GM19452 (cell line): ENCODE results near the gene GRM5.
"Not testable (repeated sequence)": the region's sequence is repeated elsewhere in the genome, so short reads cannot be mapped to it uniquely, and the experiment has no call there.

Experiments used
- ATAC-seq: cut with Tn5 transposase; IDR thresholded peaks from one replicate; pipeline ENCODE4 v1.9.1; 2021; ENCODE audit not compliant: unreplicated experiment

Gene GRM5

DNA sequence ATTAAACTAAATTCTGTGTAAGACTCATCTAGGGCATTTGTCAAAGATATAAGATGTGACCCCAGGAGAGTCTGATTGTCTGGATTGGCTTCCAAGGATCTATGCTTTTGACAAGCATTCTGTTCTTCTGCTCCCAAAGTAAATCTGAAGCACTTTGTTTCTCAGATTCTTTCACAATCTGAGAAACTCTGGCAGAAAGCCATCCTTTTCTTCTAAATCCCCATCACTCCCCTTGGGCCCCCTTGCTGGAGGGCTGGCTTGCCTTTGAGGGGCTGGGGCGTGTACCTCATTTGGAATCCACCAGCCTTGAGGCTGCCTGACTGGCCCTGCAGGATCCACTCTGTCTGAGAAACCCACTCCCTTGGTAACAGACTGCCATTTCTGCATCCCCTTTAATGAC, 554.8 kb downstream of the GRM5 start:
- ATAC-seq: no peak

DNA sequence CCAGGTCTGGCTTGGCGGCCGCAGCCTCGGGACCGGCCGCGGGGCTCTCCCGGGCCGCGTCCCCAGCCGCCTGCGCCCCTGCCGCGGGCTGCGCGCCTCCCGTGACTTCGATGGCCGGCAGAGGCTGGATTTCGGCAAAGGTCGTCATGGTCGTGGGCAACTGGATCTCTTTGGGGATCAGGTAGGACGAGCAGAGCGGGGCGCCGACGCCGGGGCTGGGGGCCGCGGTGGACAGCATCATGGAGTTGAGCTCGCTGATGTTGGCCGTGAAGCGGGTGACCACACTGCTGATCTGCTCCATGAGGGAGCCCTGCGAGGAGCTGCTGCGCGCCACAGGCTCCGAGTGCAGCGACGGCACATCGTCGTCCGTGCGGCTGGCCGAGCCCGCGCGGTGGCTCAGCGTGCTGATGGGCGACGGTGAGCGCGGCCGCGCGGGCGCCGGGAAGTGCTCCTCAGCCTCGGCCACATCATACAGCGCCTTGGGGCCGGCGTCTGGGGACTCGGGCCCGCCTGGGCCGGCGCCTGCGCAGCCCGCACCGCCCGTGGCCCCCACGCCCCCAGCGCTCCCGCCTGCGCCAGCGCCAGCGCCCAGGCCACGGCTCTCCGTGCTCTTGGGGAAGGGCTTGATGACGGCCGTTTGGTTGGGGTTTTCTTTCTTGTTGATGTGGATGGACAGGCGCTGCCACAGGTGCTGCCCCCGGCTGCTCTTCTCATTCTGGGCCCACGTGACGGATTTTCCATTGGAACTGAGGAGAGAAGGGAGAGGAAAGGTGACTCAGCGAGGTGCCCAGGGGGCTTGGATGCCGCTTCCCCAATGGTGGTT, 556.8 kb downstream of the GRM5 start:
- no peak for ATAC-seq

DNA sequence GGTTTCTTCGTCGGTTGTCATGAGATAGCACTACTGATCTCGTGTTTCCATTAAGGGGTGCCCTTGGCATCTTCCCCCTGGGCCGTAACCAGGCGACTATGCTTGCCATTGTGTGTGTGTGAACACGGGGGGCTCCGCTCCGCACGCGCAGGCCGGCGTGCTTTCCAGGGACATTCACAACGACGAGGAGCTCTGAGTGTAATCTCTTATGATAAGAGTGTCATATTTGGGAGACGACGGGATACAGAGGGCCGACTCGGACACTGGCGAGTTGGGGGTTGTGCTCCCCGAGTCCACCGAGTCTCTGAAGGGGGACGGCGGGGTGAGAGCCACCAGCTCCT, 557.4 kb downstream of the GRM5 start:
- no peak for ATAC-seq

DNA sequence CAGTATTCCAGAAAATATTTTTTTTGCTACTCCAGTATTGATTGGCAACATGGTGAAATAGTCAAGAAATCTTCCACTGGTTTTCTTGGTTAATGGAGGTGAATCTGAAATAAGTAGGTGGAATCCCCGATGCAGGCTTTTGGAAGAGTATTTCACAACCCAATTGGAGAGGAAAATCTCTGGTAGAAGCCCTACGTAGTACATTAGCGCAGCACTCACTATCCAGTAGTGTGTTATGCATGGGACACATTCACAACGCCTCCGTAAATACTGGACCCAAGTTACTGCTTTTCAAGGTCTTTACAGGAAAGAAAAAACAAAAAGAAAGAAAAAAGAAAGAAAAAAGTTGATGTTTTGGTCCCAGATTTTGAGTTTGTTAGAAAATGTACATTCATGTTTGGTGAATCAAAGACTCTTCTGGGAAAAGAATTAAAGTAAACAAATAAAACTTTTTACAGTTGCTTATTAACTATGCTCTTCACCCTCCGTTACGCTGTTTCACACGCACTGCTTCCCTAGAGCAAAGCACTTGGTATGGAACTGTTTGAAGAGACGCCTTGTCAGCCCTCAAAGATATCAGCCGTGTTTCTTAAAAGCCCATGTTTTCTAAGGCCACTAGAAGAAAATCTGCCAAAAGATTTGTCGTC, 557.9 kb downstream of the GRM5 start:
- no peak for ATAC-seq

DNA sequence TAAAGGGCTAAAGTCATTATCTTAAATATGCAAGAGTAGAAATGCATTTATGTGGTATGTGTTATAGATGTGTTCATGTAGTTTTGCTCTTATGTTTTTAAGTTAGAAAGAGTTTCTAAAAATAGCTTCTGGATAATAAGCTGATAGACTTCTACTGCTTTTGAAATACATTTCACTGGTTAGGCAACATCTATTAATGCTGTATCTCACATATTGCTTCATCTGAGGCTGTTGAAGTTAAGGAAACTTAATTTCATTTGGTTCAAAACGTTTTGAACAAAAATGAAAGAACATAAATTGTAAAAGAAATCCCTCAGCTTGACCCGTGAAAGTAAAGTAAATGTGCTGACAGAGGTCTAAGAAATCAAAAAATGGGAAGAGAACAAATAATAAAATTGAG, 564.2 kb downstream of the GRM5 start:
- no peak for ATAC-seq

DNA sequence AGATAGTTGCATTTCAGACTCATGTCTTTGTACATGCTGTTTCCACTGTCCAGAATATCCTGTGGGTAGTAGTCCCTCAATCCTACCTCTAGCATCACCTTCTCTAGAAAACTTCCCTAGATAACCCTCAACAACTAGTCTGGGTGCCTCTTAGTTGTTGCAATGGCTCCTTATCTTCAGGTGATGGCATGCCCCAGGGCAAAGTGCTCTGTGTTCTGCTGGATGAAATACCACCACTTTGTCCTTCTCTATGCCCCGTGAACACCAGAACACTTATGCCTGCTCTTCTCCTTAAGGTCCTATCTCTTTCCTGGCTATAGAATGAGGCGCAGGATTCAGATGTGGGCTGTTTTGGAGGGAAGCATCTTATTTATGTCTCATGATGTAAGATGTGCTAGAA, 569.9 kb downstream of the GRM5 start:
- ATAC-seq: no peak

DNA sequence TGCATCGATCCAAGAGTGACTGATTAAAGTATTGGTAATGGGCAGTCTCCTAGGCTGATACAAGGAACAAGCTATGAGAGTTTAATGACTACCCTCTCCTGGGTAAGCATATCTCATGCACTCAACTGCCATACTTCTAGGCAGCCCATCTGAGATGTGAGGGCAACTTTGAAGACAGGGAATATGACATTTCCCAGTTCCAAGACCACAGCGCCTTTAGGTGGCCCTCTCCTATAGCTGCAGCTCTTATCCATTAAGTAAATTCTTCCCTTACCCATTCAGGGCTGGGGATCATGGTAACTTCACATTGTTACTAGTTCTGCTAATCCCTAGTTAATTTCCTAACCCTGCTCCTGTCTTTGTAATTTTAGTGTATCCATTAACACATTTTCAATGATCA, 570.9 kb downstream of the GRM5 start:
- no peak for ATAC-seq

DNA sequence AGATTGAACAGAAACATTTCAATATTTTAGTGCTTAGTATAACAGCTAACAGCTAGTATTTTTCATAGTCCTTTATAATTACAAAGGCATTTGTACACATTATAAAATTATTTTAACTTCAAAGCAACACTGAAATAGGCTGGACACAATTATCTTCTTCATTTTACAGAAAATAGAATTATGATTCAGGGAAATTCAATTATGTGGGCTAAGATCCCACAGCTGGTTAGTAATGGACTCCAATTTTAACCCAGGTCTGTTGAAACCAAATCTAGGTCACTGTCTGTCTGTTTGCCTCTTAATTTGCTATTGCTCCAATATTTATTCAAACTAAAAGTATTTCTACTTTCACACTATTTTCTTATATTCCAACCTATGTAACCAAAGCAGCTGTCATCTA, 574.1 kb downstream of the GRM5 start:
- no peak for ATAC-seq

DNA sequence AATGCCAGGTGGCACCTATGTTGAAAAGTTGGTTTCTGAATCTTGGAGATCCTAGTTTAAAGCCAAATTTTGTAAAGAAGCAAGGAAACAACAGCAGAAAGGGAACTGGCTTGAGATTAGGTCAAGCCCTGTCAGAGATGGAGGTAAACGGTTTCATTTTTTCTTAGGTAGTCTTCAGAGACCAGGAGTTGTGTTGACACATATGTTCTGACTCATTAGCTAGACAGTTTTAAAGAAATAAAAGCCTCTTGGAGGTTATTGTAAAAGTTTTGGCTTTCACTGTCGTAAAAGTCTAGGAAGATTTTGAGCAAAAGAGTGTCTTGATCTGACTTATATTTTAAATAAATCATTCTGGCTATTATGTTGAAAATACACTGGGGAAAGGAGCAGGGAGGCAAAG, 576.8 kb downstream of the GRM5 start:
- no peak for ATAC-seq

DNA sequence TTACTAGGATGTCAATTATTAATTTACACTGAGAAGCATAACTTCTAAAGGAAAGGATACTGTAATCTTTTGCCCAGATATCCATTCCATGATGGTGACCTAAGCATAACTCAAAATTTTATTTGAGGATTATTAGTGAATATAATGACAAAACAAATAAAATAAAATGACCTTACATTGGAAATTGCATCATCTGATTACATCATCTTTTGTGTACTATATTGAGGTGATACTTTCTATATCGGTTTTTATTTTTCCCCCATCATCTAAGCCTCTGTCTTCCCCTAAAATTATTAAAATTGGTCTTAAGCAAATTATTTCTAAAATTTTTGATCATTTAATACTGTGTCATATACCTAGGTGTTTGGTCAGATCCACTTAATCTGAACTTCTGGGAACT, 578.1 kb downstream of the GRM5 start:
- no peak for ATAC-seq

DNA sequence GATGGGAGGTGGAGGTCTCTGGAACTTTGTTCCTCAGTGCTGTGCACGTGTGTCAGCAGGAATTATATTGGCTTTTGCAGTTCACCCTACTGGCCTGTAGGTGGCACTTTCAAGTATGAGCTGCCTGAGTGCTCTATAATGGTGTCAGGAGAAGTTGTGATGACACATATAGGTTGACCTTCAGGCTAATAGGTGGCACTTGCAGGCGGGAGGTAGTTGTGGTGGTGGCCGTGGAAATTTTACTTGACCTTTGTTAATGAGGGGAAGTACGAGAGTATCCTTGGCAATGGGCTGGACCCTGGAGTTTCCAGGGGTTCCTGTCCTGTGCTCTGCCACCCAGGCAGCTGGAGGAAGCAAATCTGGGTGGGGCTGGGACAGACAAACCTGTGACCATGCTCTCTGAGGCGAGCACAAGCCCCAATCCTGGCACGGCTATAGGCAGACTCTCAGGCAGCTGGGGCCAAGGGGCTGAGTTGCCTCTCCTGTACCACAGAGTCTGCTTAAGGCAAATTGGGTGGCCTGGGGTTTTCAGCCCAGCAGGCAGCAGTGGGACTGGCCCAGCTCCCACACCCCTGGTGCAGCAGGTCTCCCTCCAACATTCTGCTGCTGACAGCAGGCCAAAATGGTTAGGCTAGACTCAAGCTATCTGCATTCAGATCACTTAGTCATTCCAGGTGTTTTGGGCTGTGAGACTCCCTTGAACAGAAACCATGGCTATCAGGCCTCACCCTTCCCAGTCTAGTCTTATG, 580.7 kb downstream of the GRM5 start:
- ATAC-seq: peak; percentile 82

DNA sequence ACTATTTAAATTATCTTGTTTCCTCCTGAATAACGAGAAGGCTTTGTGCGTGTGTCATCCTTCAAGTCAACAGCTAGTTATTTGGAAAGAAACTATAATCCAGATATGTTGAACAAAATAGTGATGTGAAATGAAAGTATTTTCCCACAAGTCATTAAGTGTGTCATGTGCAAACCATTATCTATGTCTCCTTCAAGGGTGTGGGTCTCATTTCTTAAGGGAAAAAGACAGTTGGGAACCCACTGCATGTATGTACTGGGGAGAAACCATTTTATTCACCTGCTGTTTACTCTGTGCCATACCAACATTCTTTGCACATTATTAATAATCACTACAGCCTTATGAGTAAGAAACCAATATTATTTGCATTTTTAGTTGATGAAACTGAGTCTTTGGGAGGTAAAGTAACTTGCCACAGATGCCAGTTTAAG, 582.9 kb downstream of the GRM5 start:
- no peak for ATAC-seq

DNA sequence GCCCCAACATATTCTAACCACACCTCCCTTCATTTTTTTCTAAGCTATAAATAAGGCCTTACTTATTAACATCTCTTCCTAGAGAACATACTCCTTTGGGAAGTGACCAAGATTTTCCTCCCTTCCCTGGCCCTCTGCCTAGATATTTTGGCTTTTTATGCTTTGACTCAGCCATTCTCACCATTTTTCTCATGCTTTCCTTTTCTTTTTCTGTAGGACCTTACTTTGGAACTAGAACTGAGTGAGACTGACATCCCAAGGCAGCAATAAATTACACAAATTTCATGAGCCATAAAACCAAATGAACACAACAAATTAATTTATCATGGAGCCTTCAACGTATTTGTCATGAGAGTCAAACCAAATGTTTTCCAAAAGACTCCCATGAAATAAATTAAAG, 585.6 kb downstream of the GRM5 start:
- no peak for ATAC-seq

DNA sequence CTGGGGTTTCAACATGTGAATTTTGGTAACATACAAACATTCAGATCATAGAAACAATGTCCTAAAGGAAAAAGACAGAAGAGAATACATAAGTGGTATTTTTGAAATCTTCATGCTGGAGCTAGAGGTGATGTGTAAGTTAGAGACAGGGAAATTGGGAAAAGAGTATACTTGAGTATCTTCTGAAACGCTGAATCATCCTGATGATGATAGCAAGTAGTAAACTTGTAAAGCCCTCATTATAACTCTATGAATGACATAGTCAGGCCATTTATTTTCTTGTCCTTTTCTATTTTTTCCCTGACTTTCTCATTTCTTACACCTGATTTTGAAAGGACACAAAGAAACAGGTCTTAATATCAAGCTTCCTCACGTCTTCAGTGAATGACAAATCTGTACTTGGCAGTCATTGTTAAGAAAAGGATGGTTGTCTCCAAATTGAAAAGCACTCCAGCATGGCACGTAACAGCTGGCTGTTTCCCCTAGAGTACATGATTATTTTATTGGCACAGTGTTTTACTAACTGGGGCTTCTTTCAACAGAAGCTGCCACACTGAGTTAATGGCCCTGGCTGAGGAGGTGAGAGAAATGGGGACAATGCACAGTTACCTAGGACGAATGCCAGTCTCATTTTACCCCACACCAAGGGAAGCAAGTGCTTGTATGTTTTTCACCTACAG, 587.5 kb downstream of the GRM5 start:
- ATAC-seq: no peak

DNA sequence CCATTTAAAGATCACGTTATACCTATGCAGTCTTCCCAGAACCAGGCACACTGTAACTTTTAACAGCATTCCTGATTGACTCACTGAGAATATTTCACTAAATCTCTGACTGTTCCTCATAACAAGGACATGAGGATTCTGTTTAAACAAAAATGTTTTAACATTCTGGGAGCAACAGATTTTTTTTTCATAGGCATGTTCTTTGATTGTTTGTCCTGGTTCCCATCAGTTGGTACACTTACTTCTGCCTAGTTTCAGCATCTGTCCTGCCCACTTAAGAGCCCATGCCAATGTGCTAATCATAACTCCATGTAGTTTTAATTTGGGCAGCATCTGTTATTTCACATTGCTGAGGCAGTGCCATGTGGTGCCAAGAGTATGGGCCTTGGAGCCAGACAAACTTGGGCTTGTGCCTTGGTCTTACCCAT, 589.8 kb downstream of the GRM5 start:
- ATAC-seq: no peak

DNA sequence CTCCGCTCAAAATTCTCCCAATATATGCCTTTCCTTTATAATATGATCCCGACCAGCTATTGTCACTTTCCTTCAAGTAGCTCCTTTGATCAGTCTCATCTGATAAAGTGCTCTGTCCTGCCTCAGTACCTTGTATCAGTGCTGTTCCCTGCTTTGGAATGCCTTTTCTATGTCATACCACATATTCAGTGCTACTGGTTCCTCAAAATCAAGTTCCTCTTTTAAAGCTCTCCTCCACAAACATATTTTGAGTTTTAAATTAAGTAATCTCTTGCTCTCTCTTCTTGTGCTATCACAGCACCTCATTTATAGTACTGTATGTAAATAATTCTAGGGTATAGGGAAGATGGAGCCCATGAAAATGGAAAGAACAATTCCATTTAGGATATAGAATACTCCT, 591.1 kb downstream of the GRM5 start:
- ATAC-seq: no peak

DNA sequence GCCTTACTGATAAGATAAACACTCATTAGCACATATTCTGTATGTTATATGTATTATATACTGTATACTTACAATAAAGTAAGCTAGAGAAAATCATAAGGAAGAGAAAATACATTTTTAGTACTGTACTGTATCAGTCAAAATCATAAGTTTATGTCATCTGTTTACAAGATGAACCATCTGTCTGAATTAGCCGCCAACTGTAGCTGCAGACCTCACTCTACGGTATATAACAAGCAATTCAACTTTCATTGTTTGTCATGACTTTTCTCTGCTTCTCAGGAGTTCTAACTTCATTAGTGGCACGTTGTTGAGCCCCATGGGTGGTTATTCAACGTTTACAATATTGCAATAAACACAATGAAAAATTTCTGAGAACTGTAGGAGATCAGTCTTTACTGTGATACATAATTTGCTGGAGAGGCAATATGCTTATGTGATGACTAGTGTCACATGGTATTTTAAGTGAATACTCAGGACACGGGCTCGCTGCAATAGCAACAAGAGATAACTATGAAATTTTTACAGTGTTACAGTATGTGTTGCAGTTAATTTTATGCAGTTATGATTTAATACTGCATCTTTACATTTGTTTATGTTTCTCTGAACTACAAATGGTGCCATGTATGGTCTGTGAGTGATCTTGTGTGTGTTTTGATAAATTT, 596.1 kb downstream of the GRM5 start:
- ATAC-seq: no peak

DNA sequence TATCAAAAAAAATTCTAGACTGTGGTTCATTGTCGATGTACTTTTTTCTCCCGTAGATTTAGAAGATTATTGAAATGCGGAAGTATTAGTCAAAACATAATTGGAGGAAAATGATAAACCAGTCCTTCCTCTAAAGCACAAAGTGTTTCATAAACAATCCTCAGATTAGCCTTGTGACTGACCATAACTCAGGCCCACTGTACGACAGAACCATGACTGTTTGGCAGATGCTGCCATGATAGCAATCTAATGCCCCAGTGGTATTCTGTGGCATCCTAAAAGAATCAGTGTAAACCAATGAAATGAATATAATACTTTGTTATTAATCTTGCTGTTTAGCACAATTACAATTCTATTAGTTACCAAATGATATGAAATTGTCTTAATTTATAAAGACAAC, 601.3 kb downstream of the GRM5 start:
- ATAC-seq: no peak

DNA sequence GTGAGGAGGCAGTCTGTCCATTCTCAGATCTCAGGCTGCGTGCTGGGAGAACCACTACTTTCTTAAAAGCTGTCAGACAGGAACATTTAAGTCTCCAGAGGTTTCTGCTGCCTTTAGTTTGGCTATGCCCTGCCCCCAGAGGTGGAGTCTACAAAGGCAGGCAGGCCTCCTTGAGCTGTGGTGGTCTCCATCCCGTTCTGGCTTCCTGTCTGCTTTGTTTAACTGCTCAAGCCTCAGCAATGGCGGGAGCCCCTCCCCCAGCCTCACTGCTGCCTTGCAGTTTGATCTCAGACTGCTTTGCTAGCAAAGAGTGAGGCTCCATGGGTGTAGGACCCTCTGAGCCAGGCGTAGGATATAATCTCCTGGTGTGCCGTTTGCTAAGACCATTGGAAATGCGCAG, 602.5 kb downstream of the GRM5 start:
- not testable (repeated sequence) for ATAC-seq

DNA sequence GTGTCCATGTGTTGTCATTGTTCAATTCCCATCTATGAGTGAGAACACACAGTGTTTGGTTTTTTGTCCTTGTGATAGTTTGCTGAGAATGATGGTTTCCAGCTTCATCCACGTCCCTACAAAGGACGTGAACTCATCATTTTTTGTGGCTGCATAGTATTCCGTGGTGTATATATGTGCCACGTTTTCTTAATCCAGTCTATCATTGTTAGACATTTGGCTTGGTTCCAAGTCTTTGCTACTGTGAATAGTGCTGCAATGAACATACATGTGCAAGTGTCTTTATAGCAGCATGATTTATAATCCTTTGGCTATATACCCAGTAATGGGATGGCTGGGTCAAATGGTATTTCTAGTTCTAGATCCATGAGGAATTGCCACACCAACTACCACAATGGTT, 607.7 kb downstream of the GRM5 start:
- not testable (repeated sequence) for ATAC-seq

DNA sequence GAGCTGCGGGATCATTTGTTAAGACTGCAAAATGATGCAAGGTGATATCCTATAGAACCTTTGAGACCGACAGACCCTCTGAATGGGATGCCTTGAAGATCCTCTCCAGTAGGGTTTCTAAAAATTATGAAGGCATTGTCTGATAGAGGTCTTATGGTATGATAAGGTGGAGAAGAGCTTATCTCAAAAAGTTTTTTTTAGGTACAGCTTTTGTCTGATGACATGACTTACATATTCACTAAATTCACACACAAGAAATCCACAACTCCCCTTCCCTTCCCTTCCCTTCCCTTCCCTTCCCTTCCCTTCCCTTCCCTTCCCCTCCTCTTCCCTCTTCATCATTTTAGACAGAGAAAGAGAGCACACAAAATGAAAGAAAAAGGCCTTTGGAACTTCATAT, 609.8 kb downstream of the GRM5 start:
- ATAC-seq: no peak
